Effector memory CD4-positive, alpha-beta T cell (primary cell): ENCODE data around the gene GOLGA6L2.
"Not testable (repeated sequence)": the region's sequence is repeated elsewhere in the genome, so short reads cannot be mapped to it uniquely, and the experiment has no call there.

Experiments used
- DNase-seq, 3 donors: peaks; one replicate each; pipeline ENCODE4 v3.0.0-alpha.2; 2020
- H3K27ac ChIP-seq: 2 replicates; pipeline ENCODE4 v1.7.0; 2013; ENCODE audit warnings: mild to moderate bottlenecking, low read length, moderate library complexity; ENCODE audit not compliant: insufficient read depth, poor library complexity, severe bottlenecking
- H3K27me3 ChIP-seq: replicated peaks from 2 replicates; pipeline ENCODE4 v1.7.0; 2013; ENCODE audit warnings: mild to moderate bottlenecking, low read length; ENCODE audit not compliant: insufficient read depth, control insufficient read depth, poor library complexity, severe bottlenecking
- H3K36me3 ChIP-seq: 2 replicates; pipeline ENCODE4 v1.7.0; 2013; ENCODE audit warnings: mild to moderate bottlenecking, low read length, moderate library complexity; ENCODE audit not compliant: control insufficient read depth, insufficient read depth
- H3K4me1 ChIP-seq: 2 replicates; pipeline ENCODE4 v1.7.0; 2013; ENCODE audit warnings: low read length, mild to moderate bottlenecking; ENCODE audit not compliant: control insufficient read depth, insufficient read depth, poor library complexity, severe bottlenecking
- H3K4me3 ChIP-seq: 2 replicates; pipeline ENCODE4 v1.7.0; 2013; ENCODE audit warnings: low read length, low read depth, mild to moderate bottlenecking; ENCODE audit not compliant: insufficient read depth, poor library complexity, severe bottlenecking
- H3K9me3 ChIP-seq: 2 replicates; pipeline ENCODE4 v1.7.0; 2013; ENCODE audit warnings: mild to moderate bottlenecking, low read length, moderate library complexity; ENCODE audit not compliant: control insufficient read depth

The GOLGA6L2 gene

GRCh38 chr15:23415321-23415865 is 31.6 kb downstream of the GOLGA6L2 start:
- H3K4me3 ChIP-seq, result no peak overlapping the region
- no peaks in the 10 kb centered on the region for H3K36me3 ChIP-seq
- H3K9me3 ChIP-seq, result no peaks in the 10 kb centered on the region
- H3K4me1 ChIP-seq, result no peaks in the 10 kb centered on the region
- H3K27ac ChIP-seq, result no peak overlapping the region
- no peak for DNase-seq
- no peaks in the 10 kb centered on the region for H3K27me3 ChIP-seq

GRCh38 chr15:23412881-23413600 is 34.0 kb downstream of the GOLGA6L2 start:
- DNase-seq, H3K36me3 ChIP-seq, H3K27ac ChIP-seq, H3K4me3 ChIP-seq, H3K9me3 ChIP-seq, H3K27me3 ChIP-seq, H3K4me1 ChIP-seq: not testable (repeated sequence)

- no peaks in the 10 kb centered on the region for H3K36me3 ChIP-seq
- H3K27me3 ChIP-seq, result no peaks in the 10 kb centered on the region
- no peaks in the 10 kb centered on the region for H3K4me1 ChIP-seq
- no peaks in the 10 kb centered on the region for H3K9me3 ChIP-seq
- DNase-seq, result no peak
- H3K4me3 ChIP-seq, result no peak overlapping the region
- no peak overlapping the region for H3K27ac ChIP-seq
Measured at GRCh38 chr15:23411841-23412240, 35.2 kb downstream of the GOLGA6L2 start.

GRCh38 chr15:23403550-23403949 is 43.5 kb downstream of the GOLGA6L2 start:
- no peak for DNase-seq
- H3K9me3 ChIP-seq, result no peaks in the 10 kb centered on the region
- H3K27ac ChIP-seq, result no peak overlapping the region
- no peaks in the 10 kb centered on the region for H3K4me1 ChIP-seq
- no peak overlapping the region for H3K4me3 ChIP-seq
- H3K27me3 ChIP-seq, result no peaks in the 10 kb centered on the region
- no peaks in the 10 kb centered on the region for H3K36me3 ChIP-seq

GRCh38 chr15:23402544-23402943 is 44.5 kb downstream of the GOLGA6L2 start:
- H3K36me3 ChIP-seq, result no peaks in the 10 kb centered on the region
- H3K4me3 ChIP-seq, result no peak overlapping the region
- no peak for DNase-seq
- no peak overlapping the region for H3K27ac ChIP-seq
- H3K4me1 ChIP-seq, result no peaks in the 10 kb centered on the region
- H3K27me3 ChIP-seq, result no peaks in the 10 kb centered on the region
- H3K9me3 ChIP-seq, result no peaks in the 10 kb centered on the region

GRCh38 chr15:23402140-23402539 is 44.9 kb downstream of the GOLGA6L2 start:
- no peaks in the 10 kb centered on the region for H3K36me3 ChIP-seq
- DNase-seq, result no peak
- no peak overlapping the region for H3K27ac ChIP-seq
- H3K27me3 ChIP-seq, result no peaks in the 10 kb centered on the region
- H3K4me3 ChIP-seq, result no peak overlapping the region
- H3K4me1 ChIP-seq, result no peaks in the 10 kb centered on the region
- H3K9me3 ChIP-seq, result no peaks in the 10 kb centered on the region

- Histone ChIP-seq H3K36me3 (no peaks in the 10 kb centered on the region), H3K27ac (no peak overlapping the region)
Measured at GRCh38 chr15:23401627-23402026, 45.4 kb downstream of the GOLGA6L2 start.

GRCh38 chr15:23399207-23399606 is 47.8 kb downstream of the GOLGA6L2 start:
- H3K27ac ChIP-seq, H3K4me3 ChIP-seq, H3K9me3 ChIP-seq, H3K36me3 ChIP-seq, H3K4me1 ChIP-seq, DNase-seq, H3K27me3 ChIP-seq: not testable (repeated sequence)

More at GRCh38 chr15:23401627-23402026, 45.4 kb downstream of the GOLGA6L2 start:
- Histone ChIP-seq H3K27me3 (no peaks in the 10 kb centered on the region), H3K9me3 (no peaks in the 10 kb centered on the region), H3K4me1 (no peaks in the 10 kb centered on the region), H3K4me3 (no peak overlapping the region)
- no peak for DNase-seq

GRCh38 chr15:23398357-23398756 is 48.7 kb downstream of the GOLGA6L2 start:
- not testable (repeated sequence) for H3K4me1 ChIP-seq, DNase-seq, H3K27me3 ChIP-seq

GRCh38 chr15:23397779-23398178 is 49.3 kb downstream of the GOLGA6L2 start:
- H3K4me1 ChIP-seq, result no peaks in the 10 kb centered on the region
- H3K27ac ChIP-seq, result no peak overlapping the region
- no peaks in the 10 kb centered on the region for H3K9me3 ChIP-seq
- H3K36me3 ChIP-seq, result no peaks in the 10 kb centered on the region
- H3K4me3 ChIP-seq, result no peak overlapping the region
- no peak for DNase-seq
- no peaks in the 10 kb centered on the region for H3K27me3 ChIP-seq

More at GRCh38 chr15:23398357-23398756, 48.7 kb downstream of the GOLGA6L2 start:
- H3K4me3 ChIP-seq, H3K9me3 ChIP-seq, H3K27ac ChIP-seq, H3K36me3 ChIP-seq: not testable (repeated sequence)
